D721Med (cell line): ENCODE measurements around the gene DNTT.

Experiments
- DNase-seq: peaks from one replicate; pipeline ENCODE4 v3.0.0; 2011; ENCODE audit warnings: low spot score; ENCODE audit not compliant: insufficient read length
- FAIRE-seq: peaks from 2 replicates; lab custom pipeline; 2011; peaks lifted over from hg19 to GRCh38; lab: Jason Lieb, UNC
- TF ChIP-seq, protein P1 (sequence below): IDR thresholded peaks from 2 replicates; pipeline ENCODE4 v1.5.1; 2012; ENCODE audit warnings: mild to moderate bottlenecking, control low read depth; ENCODE audit not compliant: insufficient read depth; ENCODE audit errors: missing control alignments

DNTT gene

DNA sequence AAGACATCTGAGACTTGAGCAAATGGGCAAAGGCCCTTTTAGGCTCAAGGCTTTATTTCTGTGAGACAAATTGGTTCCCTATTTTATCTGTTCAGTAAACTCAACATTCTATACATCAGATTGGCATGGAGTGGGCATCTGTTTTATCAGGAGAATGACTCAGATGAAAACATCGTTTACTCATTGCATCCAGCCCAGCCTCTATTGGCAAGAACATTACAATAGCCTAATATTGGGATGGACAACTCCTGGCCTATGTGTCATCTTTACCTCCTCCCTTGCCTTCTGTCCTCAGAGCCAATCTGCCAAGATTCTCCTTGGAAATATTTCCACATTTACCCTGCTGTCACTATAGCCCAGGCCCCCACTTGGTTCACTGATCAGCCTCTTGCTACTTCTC is 27.4 kb upstream of the DNTT start:
- TF ChIP-seq, protein P1, sequence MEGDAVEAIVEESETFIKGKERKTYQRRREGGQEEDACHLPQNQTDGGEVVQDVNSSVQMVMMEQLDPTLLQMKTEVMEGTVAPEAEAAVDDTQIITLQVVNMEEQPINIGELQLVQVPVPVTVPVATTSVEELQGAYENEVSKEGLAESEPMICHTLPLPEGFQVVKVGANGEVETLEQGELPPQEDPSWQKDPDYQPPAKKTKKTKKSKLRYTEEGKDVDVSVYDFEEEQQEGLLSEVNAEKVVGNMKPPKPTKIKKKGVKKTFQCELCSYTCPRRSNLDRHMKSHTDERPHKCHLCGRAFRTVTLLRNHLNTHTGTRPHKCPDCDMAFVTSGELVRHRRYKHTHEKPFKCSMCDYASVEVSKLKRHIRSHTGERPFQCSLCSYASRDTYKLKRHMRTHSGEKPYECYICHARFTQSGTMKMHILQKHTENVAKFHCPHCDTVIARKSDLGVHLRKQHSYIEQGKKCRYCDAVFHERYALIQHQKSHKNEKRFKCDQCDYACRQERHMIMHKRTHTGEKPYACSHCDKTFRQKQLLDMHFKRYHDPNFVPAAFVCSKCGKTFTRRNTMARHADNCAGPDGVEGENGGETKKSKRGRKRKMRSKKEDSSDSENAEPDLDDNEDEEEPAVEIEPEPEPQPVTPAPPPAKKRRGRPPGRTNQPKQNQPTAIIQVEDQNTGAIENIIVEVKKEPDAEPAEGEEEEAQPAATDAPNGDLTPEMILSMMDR, result no peak
- no peak for FAIRE-seq
- DNase-seq, result no peak

DNA sequence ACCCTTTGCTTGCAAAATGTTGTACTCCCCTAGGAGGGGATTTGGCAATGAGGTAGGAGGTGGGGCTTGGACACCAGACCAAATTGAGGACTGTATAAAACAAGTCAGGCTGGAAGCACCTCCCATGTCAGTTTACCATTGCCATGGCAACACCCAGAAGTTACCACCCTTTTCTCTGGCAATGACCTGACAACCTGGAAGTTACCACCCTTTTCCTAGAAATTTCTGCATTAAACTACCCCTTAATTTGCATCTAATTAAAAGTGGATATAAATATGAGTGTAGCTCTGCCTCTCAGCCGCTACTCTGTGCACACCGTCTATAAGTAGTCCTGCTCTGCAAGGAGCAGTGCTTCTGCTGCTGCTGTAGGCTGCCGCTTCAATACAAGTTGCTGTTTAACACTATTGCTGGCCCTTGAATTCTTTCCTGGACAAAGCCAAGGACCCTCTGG is 25.0 kb upstream of the DNTT start:
- TF ChIP-seq, protein P1, result no peak
- no peak for DNase-seq
- no peak for FAIRE-seq

DNA sequence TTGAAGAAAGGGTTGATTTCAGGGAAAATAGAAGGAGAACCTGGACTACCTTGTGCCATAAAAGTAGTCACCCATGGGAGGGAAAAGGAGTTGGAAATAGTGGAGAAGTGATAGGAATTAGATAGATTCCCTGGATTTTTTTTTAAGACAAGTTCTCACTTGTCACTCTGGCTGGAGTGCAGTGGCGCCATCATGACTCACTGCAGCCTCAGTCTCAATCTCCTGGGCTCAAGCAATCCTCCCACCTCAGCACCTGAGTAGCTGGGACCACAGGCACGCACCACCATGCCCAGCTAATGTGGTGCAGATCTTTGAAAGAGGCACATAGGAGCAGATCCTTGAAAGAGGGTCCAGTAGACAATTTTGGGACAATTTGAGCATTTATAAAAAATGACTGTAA is 23.4 kb upstream of the DNTT start:
- TF ChIP-seq, protein P1, result no peak
- DNase-seq (no peak), FAIRE-seq (no peak)

DNA sequence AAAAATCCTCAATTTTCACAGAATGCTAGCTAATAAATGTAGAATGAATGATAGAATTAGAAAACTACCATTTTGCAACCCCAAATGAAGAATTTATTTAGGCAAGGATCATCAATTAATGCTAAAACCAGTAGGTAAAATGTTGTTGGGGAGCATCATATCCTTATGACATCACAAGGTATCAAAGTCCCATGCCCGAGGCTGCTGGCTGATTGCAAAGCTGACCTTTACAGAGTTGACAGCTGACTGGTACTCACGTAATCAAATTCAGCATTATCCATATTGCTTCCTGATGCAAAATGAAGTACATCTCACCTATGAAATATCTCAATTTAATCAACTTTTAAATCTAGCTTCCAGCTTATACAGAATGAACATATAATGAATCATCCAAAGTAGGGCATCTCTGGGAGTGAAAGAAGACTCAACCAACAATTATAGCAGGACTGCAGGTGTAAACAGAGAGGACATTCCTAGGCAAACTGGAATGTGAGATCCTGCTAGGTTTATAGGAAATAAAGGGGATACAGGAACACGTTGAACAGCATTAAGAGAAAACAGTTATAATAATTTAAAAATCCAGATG is 22.7 kb upstream of the DNTT start:
- TF ChIP-seq, protein P1, result no peak
- FAIRE-seq (no peak), DNase-seq (no peak)

DNA sequence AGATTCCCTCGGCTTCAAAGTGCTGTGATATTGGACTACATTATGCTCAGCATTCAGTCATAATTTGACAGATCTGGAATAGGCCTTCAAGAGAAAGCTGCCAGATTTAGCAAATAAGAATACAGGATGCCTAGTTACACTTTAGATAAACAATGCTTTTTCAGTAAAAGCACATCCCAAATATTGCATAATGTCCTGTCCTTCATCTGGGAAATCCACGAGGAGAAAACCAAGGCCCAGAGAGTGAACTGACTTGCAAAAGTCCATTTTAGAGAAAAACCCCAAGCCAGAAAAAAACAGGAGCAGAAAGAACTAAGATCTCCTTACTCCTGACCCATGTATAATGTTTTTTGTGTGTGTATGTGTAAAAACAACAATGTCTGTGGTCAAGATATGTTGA is 20.9 kb upstream of the DNTT start:
- TF ChIP-seq, protein P1, result no peak
- FAIRE-seq, result no peak
- DNase-seq, result no peak

DNA sequence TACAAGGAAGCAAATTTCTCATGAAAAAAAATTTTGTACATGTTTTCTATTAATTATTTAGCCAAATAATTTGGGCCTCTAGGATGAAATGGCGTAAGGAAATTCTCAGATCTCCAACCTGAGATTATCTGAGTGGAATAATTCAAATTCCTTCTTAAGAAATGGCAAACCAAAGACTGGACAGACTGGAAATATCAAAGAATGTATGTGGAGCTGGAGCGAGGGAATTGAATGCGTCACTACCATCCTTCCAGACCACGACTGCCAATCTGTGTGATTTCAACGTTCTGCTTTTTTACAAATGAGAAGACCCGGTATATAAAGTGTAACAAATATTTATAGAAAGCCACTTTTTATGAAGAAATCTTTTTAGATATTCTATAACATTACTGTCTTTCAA is 20.5 kb upstream of the DNTT start:
- no peak for FAIRE-seq
- TF ChIP-seq, protein P1, result no peak
- no peak for DNase-seq

DNA sequence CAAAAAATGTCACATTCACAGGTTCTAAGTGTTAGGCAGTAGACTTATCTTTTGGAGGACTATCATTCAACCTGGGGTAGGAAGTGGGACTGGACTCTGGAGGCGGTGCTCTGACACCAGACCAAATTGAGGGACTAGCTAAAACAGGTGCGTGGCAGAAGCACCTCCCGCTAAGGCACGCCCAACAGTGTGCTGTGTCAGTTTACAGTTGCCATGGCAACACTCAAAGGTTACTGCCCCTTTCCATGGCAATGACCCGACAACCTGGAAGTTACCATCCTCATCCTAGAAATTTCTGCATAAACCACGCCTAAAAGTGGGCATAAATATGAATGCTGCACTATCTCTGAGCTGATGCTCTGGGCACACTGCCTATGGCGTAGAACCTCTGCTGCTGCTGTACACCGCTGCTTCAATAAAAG is 18.9 kb upstream of the DNTT start:
- DNase-seq, result no peak
- TF ChIP-seq, protein P1, result no peak
- FAIRE-seq, result no peak
